Panc1 (cell line): ENCODE results near the gene FARS2. TPM values are rescaled to one million over a fixed set of nuclear protein-coding genes. Genes with fewer than 3 reads are reported as not detected.

Source experiments
- ATAC-seq: fragments of 200-7000 bp; cut with Tn5 transposase; 2 replicates; pipeline ENCODE4 v1.9.1; 2020; ENCODE audit warnings: mild to moderate bottlenecking, moderate library complexity
- BruUV-seq: library from RNA; stranded (reverse); fragments of 400-500 nt; replicated peaks from 2 replicates; lab custom pipeline; 2021; lab: Mats Ljungman, UMichigan
- CTCF ChIA-PET: fragments of 300-600 bp; sonication (Branson Sonifier 250); formaldehyde crosslinking; loops from one replicate; lab custom pipeline; 2022; ENCODE audit warnings: antibody characterized with exemption; lab: Charles Lee
- POLR2A ChIA-PET: fragments of 300-600 bp; sonication (Branson Sonifier 250); formaldehyde crosslinking; loops from one replicate; lab custom pipeline; 2022; ENCODE audit warnings: antibody characterized with exemption; lab: Charles Lee
- DNase-seq: peaks from one replicate; pipeline ENCODE4 v3.0.0-alpha.2; 2010; ENCODE audit warnings: low read depth, low spot score
- H3K27ac ChIP-seq: 2 replicates; pipeline ENCODE4 v1.5.1; 2011; ENCODE audit warnings: mild to moderate bottlenecking, low read length, inconsistent platforms
- H3K27me3 ChIP-seq: fragments of 200-500 bp; sonication (Bioruptor generic); 2 replicates; pipeline ENCODE4 v1.6.0; 2014; ENCODE audit warnings: low read length, inconsistent platforms; ENCODE audit not compliant: control insufficient read depth, insufficient read depth
- H3K36me3 ChIP-seq: fragments of 200-500 bp; sonication (Bioruptor generic); 2 replicates; pipeline ENCODE4 v1.5.1; 2014; ENCODE audit warnings: inconsistent platforms, mild to moderate bottlenecking, low read length, moderate library complexity; ENCODE audit not compliant: control insufficient read depth, insufficient read depth
- H3K4me1 ChIP-seq: 2 replicates; pipeline ENCODE4 v1.5.1; 2011; ENCODE audit warnings: inconsistent platforms, mild to moderate bottlenecking, low read length, moderate library complexity; ENCODE audit not compliant: control insufficient read depth, insufficient read depth
- H3K4me3 ChIP-seq, 2 experiments: 2 replicates each; pipeline ENCODE4 v1.5.1; 2011 to 2012; ENCODE audit warnings: low read depth in 2 of 2, low read length in 2 of 2, mild to moderate bottlenecking in 2 of 2, inconsistent platforms in 1 of 2, moderate library complexity in 1 of 2
- H3K9me3 ChIP-seq: fragments of 200-500 bp; sonication (Bioruptor generic); 2 replicates; pipeline ENCODE4 v1.5.1; 2014; ENCODE audit warnings: low read depth, mild to moderate bottlenecking, inconsistent platforms, low read length, moderate library complexity; ENCODE audit not compliant: control insufficient read depth, insufficient read depth
- POLR2AphosphoS5 ChIP-seq: IDR thresholded peaks from 2 replicates; pipeline ENCODE4 v1.6.1; 2012; ENCODE audit warnings: mild to moderate bottlenecking, low read depth, low read length, moderate library complexity
- SIN3A ChIP-seq: IDR thresholded peaks from 2 replicates; pipeline ENCODE4 v1.6.1; 2012; ENCODE audit warnings: low read depth, mild to moderate bottlenecking, low read length, moderate library complexity, borderline replicate concordance; ENCODE audit not compliant: insufficient read depth
- TCF7L2 ChIP-seq: IDR thresholded peaks from 2 replicates; pipeline ENCODE4 v1.6.1; 2011; ENCODE audit warnings: mild to moderate bottlenecking, low read depth, low read length, inconsistent platforms
- in situ Hi-C: cut with HindIII; loops from 2 replicates; pipeline ENCODE4 v1.10.0; 2016; ENCODE audit warnings: low sequenced_read_pairs, low pct_unique_long_range_greater_than_20kb
- intact Hi-C: fragments of 100-400 bp; cut with micrococcal nuclease; formaldehyde crosslinking; loops from one replicate; pipeline ENCODE4 v1.10.0; 2022; ENCODE audit not compliant: unreplicated experiment
- total RNA-seq: library from RNA; stranded (reverse); gene quantifications from one replicate; pipeline ENCODE4 v1.2.1, GENCODE V29; 2021; ENCODE audit not compliant: unreplicated experiment
- TF ChIP-seq, protein P1 (sequence below): fragments of 450-650 bp; IDR thresholded peaks from 2 replicates; pipeline ENCODE4 v1.5.1; 2017; ENCODE audit warnings: mild to moderate bottlenecking
- TF ChIP-seq, protein P2 (sequence below), 2 experiments: IDR thresholded peaks; 2 replicates each; pipeline ENCODE4 v1.6.1; 2011 to 2012; ENCODE audit warnings: low read depth in 2 of 2, control low read depth in 1 of 2, low read length in 1 of 2, mild to moderate bottlenecking in 1 of 2, moderate library complexity in 1 of 2; ENCODE audit not compliant: insufficient read depth in 1 of 2

The FARS2 gene
- total RNA-seq, 1 experiment from 2014 or later: 12.8 TPM

DNA sequence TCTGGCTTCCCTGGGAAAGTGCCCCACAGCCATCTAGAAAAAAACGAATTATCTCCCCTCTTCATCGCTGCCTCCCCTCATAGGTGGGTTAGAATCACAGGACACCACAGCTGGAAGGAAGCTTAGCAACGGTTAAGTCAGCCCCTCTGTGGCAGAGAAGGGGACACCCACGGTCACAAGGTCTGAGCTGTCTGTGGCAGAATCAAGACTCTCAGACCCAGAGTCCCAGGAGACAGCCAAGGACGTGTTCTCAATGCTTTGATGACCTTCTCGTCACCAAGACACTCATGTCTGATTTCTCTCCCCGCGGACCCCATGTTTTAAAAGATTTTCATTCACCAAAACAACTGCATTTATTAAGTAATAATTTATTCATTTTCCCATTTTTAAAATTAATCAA is 523.9 kb downstream of the FARS2 start:
- no peaks in the 10 kb centered on the region for H3K36me3 ChIP-seq
- H3K4me1 ChIP-seq: no peaks in the 10 kb centered on the region
- no peak for TF ChIP-seq POLR2AphosphoS5
- TF ChIP-seq, protein P1, sequence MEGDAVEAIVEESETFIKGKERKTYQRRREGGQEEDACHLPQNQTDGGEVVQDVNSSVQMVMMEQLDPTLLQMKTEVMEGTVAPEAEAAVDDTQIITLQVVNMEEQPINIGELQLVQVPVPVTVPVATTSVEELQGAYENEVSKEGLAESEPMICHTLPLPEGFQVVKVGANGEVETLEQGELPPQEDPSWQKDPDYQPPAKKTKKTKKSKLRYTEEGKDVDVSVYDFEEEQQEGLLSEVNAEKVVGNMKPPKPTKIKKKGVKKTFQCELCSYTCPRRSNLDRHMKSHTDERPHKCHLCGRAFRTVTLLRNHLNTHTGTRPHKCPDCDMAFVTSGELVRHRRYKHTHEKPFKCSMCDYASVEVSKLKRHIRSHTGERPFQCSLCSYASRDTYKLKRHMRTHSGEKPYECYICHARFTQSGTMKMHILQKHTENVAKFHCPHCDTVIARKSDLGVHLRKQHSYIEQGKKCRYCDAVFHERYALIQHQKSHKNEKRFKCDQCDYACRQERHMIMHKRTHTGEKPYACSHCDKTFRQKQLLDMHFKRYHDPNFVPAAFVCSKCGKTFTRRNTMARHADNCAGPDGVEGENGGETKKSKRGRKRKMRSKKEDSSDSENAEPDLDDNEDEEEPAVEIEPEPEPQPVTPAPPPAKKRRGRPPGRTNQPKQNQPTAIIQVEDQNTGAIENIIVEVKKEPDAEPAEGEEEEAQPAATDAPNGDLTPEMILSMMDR: no peak
- TF ChIP-seq SIN3A: no peak
- no peak for TF ChIP-seq TCF7L2
- TF ChIP-seq, protein P2, sequence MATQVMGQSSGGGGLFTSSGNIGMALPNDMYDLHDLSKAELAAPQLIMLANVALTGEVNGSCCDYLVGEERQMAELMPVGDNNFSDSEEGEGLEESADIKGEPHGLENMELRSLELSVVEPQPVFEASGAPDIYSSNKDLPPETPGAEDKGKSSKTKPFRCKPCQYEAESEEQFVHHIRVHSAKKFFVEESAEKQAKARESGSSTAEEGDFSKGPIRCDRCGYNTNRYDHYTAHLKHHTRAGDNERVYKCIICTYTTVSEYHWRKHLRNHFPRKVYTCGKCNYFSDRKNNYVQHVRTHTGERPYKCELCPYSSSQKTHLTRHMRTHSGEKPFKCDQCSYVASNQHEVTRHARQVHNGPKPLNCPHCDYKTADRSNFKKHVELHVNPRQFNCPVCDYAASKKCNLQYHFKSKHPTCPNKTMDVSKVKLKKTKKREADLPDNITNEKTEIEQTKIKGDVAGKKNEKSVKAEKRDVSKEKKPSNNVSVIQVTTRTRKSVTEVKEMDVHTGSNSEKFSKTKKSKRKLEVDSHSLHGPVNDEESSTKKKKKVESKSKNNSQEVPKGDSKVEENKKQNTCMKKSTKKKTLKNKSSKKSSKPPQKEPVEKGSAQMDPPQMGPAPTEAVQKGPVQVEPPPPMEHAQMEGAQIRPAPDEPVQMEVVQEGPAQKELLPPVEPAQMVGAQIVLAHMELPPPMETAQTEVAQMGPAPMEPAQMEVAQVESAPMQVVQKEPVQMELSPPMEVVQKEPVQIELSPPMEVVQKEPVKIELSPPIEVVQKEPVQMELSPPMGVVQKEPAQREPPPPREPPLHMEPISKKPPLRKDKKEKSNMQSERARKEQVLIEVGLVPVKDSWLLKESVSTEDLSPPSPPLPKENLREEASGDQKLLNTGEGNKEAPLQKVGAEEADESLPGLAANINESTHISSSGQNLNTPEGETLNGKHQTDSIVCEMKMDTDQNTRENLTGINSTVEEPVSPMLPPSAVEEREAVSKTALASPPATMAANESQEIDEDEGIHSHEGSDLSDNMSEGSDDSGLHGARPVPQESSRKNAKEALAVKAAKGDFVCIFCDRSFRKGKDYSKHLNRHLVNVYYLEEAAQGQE (IDR thresholded peaks at IDR 0.05; ENCODE audit: insufficient read depth in 1 of 2, low read depth in 2 of 2, low read length in 1 of 2): no peak
- no TSS peak for BruUV-seq
- intact Hi-C loops: no loop called here
- ATAC-seq (no peak), DNase-seq (no peak)
- POLR2A ChIA-PET: no interaction called here
- no peak overlapping the region for H3K27ac ChIP-seq
- in situ Hi-C loops: no loop called here
- H3K9me3 ChIP-seq: no peaks in the 10 kb centered on the region
- no peak overlapping the region for H3K4me3 ChIP-seq
- H3K27me3 ChIP-seq: no peaks in the 10 kb centered on the region
- CTCF ChIA-PET: no interaction called here

DNA sequence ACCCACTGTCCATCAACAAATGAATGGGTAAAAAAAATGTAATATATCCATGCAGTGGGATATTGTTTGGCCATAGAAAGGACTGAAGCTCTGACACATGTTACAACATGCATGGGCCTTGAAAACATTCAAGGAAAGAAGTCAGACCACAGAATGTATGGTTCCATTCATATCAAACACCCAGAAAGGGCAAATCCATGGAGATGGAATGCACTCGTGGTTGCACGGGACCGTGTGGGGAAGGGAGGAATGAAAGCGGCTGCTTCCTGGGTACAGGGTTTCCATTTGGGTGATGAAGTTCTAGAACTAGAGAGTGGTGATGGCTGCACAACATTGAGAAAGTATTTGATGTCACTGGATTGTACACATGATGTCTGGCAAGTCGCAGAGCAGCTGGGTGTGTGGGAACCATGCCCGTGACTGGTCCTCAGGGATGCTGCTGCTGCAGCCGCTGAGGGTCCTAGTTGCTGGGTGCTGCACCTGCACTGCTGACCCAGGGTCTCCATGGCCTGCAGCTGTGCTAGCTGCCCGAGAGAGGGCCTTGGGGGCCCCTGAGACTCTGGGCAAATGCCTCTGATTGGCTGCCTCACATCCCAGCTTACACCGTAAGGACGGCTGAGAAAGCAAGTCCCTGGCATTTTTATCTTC is 525.1 kb downstream of the FARS2 start:
- no peak for ATAC-seq
- Histone ChIP-seq H3K36me3 (no peaks in the 10 kb centered on the region), H3K9me3 (no peaks in the 10 kb centered on the region), H3K27ac (no peak overlapping the region), H3K27me3 (no peaks in the 10 kb centered on the region), H3K4me1 (no peaks in the 10 kb centered on the region), H3K4me3 (no peak overlapping the region)
- POLR2A ChIA-PET: no interaction called here
- intact Hi-C loops (no loop called here), in situ Hi-C loops (no loop called here)
- TF ChIP-seq, protein P1: no peak
- no peak for TF ChIP-seq TCF7L2
- TF ChIP-seq SIN3A: no peak
- no peak for TF ChIP-seq POLR2AphosphoS5
- TF ChIP-seq, protein P2 (IDR thresholded peaks at IDR 0.05; ENCODE audit: insufficient read depth in 1 of 2, low read depth in 2 of 2, low read length in 1 of 2): no peak
- no peak for DNase-seq
- CTCF ChIA-PET: no interaction called here
- BruUV-seq: no TSS peak
